SK-N-MC (cell line): ENCODE measurements around the gene NRARP.

Experiments
- DNase-seq: peaks from one replicate; pipeline ENCODE4 v3.0.0-alpha.2; 2011; ENCODE audit warnings: low read depth, low spot score
- H3K27ac ChIP-seq: fragments of 200-600 bp; sonication (generic); 2 replicates; pipeline ENCODE4 v1.5.1; 2016; ENCODE audit warnings: mixed run types
- H3K36me3 ChIP-seq: fragments of 200-600 bp; sonication (generic); 2 replicates; pipeline ENCODE4 v1.6.1; 2017; ENCODE audit warnings: antibody characterized with exemption, low read length, mixed read lengths; ENCODE audit not compliant: insufficient read depth
- H3K4me3 ChIP-seq: fragments of 200-600 bp; sonication (generic); 2 replicates; pipeline ENCODE4 v1.5.1; 2016
- H3K9ac ChIP-seq: fragments of 200-600 bp; sonication (generic); 2 replicates; pipeline ENCODE4 v1.8.0; 2017; ENCODE audit warnings: mixed run types, mixed read lengths; ENCODE audit not compliant: insufficient read length
- H3K9me3 ChIP-seq: fragments of 200-600 bp; sonication (generic); 2 replicates; pipeline ENCODE4 v1.6.1; 2017; ENCODE audit warnings: low read depth, mild to moderate bottlenecking, antibody characterized with exemption, low read length, moderate library complexity, mixed read lengths
- EZH2 ChIP-seq: fragments of 200-600 bp; sonication (generic); IDR thresholded peaks from one replicate; pipeline ENCODE4 v1.6.1; 2017; ENCODE audit warnings: antibody characterized with exemption
- FOXP2 ChIP-seq: optimal IDR thresholded peaks from 2 replicates; pipeline ENCODE3; 2011; ENCODE audit warnings: mild to moderate bottlenecking, moderate library complexity; ENCODE audit not compliant: insufficient read depth; ENCODE audit errors: extremely low read length, control extremely low read depth
- POLR2AphosphoS5 ChIP-seq: IDR thresholded peaks from 2 replicates; pipeline ENCODE4 v1.6.1; 2012; ENCODE audit warnings: mild to moderate bottlenecking, low read depth, low read length, borderline replicate concordance

The NRARP gene

DNA sequence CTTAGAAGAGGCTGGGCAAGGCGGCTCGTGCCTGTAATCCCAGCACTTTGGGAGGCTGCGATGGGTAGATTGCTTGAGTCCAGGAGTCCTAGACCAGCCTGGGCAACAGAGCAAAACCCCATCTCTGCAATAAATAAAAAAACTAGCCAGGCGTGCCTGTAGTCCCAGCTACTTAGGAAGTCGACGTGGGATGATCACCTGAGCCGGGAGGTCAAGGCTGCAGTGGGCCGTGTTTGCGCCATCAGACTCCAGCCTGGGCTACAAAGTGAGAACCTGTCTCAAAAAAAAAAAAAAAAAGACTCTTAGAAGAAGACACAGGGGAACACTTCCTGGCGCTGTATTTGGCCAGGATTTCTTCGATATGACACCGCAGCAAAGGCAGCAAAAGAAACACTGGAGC lies 23.7 kb upstream of the NRARP start:
- no peak for TF ChIP-seq EZH2
- Histone ChIP-seq H3K9ac (no peak overlapping the region), H3K36me3 (no peaks in the 10 kb centered on the region), H3K27ac (no peak overlapping the region), H3K4me3 (no peak overlapping the region), H3K9me3 (no peaks in the 10 kb centered on the region)
- no peak for DNase-seq

DNA sequence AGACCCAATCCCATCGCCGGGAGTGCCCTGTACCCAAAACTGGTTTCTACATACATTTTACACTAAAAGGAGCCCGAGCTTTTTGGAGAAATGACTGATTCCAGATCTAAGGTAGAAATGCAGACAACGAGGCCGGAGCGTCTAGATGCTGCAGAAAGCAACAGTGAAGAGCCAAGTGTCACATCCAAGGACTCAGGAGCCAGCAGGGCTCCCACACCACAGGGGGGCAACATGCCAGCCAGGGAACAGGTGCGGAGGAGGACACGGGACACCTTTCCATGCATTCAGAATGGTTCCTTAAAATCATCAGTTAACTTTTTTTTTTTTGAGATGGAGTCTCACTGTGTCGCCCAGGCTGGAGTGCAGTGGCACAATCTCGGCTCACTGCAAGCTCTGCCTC lies 23.1 kb upstream of the NRARP start:
- H3K4me3 ChIP-seq: no peak overlapping the region
- no peak overlapping the region for H3K9ac ChIP-seq
- H3K9me3 ChIP-seq: no peaks in the 10 kb centered on the region
- DNase-seq: no peak
- no peak for TF ChIP-seq FOXP2
- TF ChIP-seq POLR2AphosphoS5: no peak
- TF ChIP-seq EZH2: no peak
- no peak overlapping the region for H3K27ac ChIP-seq
- no peaks in the 10 kb centered on the region for H3K36me3 ChIP-seq

DNA sequence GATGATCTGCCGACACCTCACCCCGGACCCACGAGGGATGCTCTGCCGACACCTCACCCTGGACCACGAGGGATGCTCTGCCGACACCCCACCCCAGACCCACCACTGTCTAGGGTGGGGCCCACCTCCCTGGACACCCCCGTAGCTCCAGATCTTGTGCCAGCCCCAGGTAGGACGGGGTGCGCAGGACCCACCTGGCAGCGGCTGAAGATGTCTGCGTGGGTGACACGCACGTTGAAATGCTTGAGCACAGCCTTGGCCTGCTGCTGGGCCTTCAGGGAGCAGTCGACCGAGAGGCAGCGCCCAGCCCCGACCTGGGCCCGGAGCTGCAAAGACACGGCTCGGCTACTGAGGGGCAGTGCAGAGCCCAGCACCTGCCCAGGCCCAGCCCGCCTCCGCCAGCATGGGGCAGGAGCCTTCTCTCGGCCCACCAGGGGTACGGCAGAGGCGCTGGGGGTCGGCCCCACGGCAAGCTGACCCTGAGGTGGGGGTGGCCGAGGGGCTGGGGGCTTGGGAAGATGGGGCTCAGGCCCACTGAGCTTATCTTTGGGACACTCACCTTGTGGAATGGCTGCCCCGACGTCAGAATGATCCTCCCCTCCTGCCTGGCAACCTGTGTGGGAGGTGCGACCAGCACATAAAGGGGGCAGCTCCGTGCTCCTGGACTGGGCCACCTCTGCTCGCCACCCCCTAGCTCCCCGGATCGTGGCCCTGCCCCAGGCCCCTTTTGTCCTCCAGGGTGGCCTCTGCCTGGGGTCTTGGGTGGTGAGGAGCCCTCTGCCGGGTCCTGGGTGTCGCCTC lies 21.7 kb upstream of the NRARP start:
- Histone ChIP-seq H3K27ac (no peak overlapping the region), H3K9me3 (no peaks in the 10 kb centered on the region), H3K36me3 (no peaks in the 10 kb centered on the region), H3K4me3 (no peak overlapping the region), H3K9ac (no peak overlapping the region)
- no peak for DNase-seq
- no peak for TF ChIP-seq FOXP2
- TF ChIP-seq POLR2AphosphoS5: no peak
- TF ChIP-seq EZH2: no peak

DNA sequence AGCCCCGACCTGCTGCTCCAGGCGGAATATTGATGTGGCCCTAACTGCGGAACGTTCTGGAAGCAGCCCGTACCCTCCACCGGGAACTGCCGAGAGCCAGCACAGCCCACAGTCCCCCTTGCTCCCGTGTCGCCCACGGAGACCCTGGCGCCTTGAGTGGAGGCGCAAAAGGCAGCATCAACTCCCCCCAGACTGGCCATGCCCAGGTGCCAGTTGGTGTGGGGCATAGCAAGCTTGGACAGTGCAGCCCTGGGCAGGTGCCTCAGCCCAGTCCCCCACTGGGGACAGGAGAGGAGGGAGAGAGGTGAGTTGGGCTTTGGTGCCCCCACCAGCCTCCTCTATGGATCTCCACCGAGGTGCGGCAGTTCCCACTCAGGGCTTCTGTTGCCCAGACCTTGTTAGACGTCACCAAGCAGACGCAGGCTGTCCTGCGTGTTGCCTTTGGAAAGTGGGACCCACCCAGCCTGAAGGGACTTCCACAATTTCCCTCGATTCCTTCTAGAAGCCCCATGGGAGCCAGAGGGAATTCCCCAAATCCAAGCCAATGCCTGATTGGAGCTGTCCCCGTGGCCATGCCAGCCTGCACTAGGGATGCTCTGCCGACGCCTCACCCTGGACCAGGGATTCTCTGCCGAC lies 19.8 kb upstream of the NRARP start:
- Histone ChIP-seq H3K9me3 (no peaks in the 10 kb centered on the region), H3K9ac (no peak overlapping the region), H3K27ac (no peak overlapping the region), H3K36me3 (no peaks in the 10 kb centered on the region), H3K4me3 (no peak overlapping the region)
- no peak for DNase-seq
- TF ChIP-seq FOXP2 (no peak), POLR2AphosphoS5 (no peak), EZH2 (no peak)

DNA sequence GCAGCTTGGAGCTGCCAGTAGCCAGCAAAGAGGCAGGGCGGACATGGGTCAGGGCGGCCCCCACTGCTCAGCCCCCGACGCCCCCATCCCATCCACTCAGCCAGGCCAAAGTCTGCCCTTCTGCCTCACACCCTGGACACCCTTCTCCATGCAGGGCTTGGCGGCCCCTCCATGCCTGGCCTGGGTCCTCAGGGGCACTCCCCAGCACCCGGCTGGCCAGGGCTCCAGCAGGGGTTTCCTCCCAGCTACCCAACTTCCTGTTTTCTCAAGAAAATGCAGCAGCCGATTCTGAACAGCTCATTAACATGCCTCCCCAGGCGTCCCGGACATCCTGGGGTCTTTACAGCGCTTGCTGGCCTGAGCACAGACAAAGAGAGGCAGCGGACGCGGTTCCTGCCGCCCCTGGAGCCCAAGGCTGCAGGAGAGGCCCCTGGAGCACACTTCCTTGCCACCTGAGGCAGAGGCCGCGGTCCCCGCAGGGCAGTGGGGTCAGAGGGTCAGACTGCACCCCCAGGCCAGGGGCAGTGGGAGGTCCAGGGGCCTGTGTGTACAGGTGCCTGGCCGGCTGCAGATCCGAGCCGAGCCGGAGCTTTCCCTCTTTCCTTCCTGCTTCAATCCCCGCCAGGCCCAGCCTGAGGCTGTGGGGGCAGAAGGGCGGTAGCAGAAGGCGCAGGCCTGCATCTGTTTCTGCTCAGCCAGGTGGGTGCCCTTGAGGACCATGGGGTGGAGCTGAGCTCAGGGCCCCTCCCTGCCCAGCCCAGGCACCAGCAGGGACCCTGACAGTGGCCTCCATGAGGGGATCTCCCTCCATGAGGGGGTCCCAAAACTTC lies 18.7 kb upstream of the NRARP start:
- Histone ChIP-seq H3K4me3 (no peak overlapping the region), H3K27ac (no peak overlapping the region), H3K36me3 (no peaks in the 10 kb centered on the region), H3K9ac (no peak overlapping the region), H3K9me3 (no peaks in the 10 kb centered on the region)
- DNase-seq: no peak
- TF ChIP-seq EZH2 (no peak), FOXP2 (no peak), POLR2AphosphoS5 (no peak)

DNA sequence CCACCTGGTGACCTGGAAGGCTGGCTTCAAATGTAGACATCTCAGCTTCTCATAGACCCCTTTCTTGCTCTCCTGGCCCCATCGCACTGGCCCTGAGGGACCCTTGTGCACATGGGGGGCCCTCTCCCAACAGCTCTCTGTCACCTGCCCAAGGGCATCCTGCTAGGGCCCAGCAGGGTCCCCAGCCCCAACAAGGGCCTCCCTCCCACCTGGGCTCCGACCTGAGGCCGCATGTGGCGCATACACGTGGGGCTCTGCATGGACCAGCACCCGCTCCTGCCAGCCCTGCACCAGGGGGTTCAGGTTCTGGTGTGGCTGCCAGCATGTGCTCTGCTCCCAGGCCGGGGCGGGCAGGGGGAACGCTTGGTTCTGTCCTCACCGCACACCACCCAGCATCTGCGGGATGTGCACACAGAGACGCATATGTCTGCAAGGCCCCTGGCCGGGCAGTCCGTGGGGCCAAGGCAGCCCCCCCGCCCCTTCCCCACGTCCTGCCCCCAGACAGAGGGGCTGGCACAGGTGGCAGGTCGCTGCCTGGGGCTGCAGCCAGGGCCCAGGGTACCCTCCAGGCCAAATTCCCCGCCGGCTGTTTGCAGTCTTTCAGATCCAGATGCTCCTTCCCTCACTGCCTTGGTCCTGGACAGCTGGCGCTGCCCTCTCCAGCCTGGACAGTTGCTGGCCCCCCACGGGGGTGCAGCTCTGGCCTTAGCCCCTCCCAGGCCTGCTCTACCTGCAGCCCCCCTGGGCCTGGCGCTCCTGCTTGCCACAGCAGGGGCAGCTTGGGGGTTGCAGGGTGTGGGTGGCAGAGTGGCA lies 17.9 kb upstream of the NRARP start:
- no peak for TF ChIP-seq FOXP2
- TF ChIP-seq POLR2AphosphoS5: no peak
- TF ChIP-seq EZH2: no peak
- H3K9me3 ChIP-seq: no peaks in the 10 kb centered on the region
- H3K9ac ChIP-seq: no peak overlapping the region
- no peak overlapping the region for H3K4me3 ChIP-seq
- no peaks in the 10 kb centered on the region for H3K36me3 ChIP-seq
- no peak for DNase-seq
- H3K27ac ChIP-seq: no peak overlapping the region

DNA sequence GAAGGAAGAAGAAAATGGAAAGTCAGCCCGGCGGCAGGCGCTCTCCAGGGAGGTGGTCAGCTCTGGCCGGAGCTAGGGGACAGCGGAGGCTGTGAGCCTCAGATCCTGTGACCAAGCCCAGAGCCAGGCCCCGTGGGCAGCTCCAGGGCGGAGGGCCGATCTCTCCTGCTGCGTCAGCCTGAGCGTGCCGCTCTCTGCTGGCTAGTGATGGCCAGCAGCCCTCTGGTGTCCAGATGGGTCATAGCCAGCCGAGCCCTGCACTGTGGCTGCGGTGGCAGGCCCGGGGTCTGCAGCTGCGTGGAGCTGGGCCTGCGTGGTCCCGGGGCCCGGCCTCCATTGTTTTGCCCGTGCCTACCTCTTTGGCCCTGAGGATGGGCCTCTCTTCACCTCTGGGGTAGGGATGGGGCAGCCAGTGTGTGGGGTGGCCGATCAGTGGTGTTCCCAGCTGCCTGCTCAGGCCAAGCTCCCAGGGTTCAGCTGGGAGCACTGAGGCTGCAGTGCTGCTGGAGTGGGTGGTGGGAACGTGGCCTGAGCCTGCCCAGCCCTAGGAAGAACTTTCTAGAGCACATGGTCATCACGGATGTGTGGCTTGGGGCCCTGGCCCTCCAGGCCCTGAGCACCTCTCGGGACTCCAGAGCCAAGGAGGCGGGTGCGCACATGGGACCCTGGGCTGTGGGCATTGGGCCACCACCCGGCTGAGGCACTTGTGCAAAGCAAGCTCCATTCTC lies 17.1 kb upstream of the NRARP start:
- no peak for DNase-seq
- Histone ChIP-seq H3K27ac (no peak overlapping the region), H3K4me3 (no peak overlapping the region), H3K9me3 (no peaks in the 10 kb centered on the region), H3K36me3 (no peaks in the 10 kb centered on the region), H3K9ac (no peak overlapping the region)
- TF ChIP-seq POLR2AphosphoS5 (no peak), EZH2 (no peak), FOXP2 (no peak)

DNA sequence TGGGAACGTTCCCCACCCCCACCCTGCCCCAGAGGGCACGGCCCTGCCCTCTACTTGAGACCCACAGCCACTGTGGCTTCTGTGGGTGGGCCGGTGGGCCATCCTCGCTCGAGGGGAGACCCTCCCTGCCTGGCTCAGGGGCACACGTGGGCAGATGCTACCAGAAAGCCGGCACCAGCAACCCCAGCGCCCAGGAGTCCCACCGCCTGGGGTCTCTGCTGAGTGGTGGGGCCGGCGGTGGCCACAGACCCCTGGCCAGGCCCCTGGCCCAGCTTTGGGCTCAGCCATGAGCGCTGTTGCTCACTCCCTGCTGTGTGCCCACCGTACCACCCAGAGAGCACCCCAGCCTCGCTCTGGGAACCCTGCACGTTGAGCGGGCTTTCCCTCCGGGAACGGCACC lies 16.5 kb upstream of the NRARP start:
- Histone ChIP-seq H3K36me3 (no peaks in the 10 kb centered on the region), H3K4me3 (no peak overlapping the region), H3K27ac (no peak overlapping the region), H3K9me3 (no peaks in the 10 kb centered on the region), H3K9ac (no peak overlapping the region)
- DNase-seq: no peak
- no peak for TF ChIP-seq FOXP2
- TF ChIP-seq EZH2: no peak
- TF ChIP-seq POLR2AphosphoS5: no peak
